ENCODE data around the gene TTLL7.

The TTLL7 gene

GRCh38 chr1:83887483-83887882, 111.4 kb downstream of the TTLL7 start:
- DNase-seq (ENCODE audit: low spot score) = no peak
- no peak for TF ChIP-seq CTCF (IDR thresholded peaks at IDR 0.05; ENCODE audit: extremely low read depth, missing control alignments)

GRCh38 chr1:83883979-83884378, 115.0 kb downstream of the TTLL7 start:
- no peak for TF ChIP-seq CTCF (IDR thresholded peaks at IDR 0.05; ENCODE audit: extremely low read depth, missing control alignments)
- no peak for DNase-seq (ENCODE audit: low spot score)

GRCh38 chr1:83882906-83883305, 116.0 kb downstream of the TTLL7 start:
- no peak for DNase-seq (ENCODE audit: low spot score)
- TF ChIP-seq CTCF (IDR thresholded peaks at IDR 0.05; ENCODE audit: extremely low read depth, missing control alignments) = no peak

- TF ChIP-seq CTCF (IDR thresholded peaks at IDR 0.05; ENCODE audit: extremely low read depth, missing control alignments) = no peak
- DNase-seq (ENCODE audit: low spot score) = no peak
These were observed 126.4 kb downstream of the TTLL7 start for GRCh38 chr1:83872515-83872914.

GRCh38 chr1:83864991-83865390, 133.9 kb downstream of the TTLL7 start:
- DNase-seq (ENCODE audit: low spot score) = no peak
- no peak for TF ChIP-seq CTCF (IDR thresholded peaks at IDR 0.05; ENCODE audit: extremely low read depth, missing control alignments)

- DNase-seq (ENCODE audit: low spot score) = peak; percentile 83
- TF ChIP-seq CTCF (IDR thresholded peaks at IDR 0.05; ENCODE audit: extremely low read depth, missing control alignments) = peak; percentile 75
These were observed 138.3 kb downstream of the TTLL7 start for GRCh38 chr1:83860490-83861221.

GRCh38 chr1:83857716-83858115, 141.2 kb downstream of the TTLL7 start:
- TF ChIP-seq CTCF (IDR thresholded peaks at IDR 0.05; ENCODE audit: extremely low read depth, missing control alignments) = no peak
- no peak for DNase-seq (ENCODE audit: low spot score)

All from GM20000 (cell line).